GM23338 (cell line): Measurements from ENCODE around the gene TNFRSF6B.

Source experiments
- CREB1 ChIP-seq: fragments of 250-450 bp; sonication (Bioruptor Pico); IDR thresholded peaks from 2 replicates; pipeline ENCODE4 v1.5.0; 2020; ENCODE audit warnings: low read depth, mild to moderate bottlenecking, moderate library complexity
- ETS1 ChIP-seq: IDR thresholded peaks from 2 replicates; pipeline ENCODE4 v1.6.1; 2016; ENCODE audit warnings: antibody characterized with exemption
- EZH2 ChIP-seq: fragments of 200-600 bp; sonication (generic); IDR thresholded peaks from one replicate; pipeline ENCODE4 v1.8.0; 2017; ENCODE audit warnings: antibody characterized with exemption, mild to moderate bottlenecking, low read depth; ENCODE audit not compliant: unreplicated experiment
- EZH2phosphoT487 ChIP-seq: fragments of 200-600 bp; sonication (generic); IDR thresholded peaks from one replicate; pipeline ENCODE4 v1.8.1; 2018; ENCODE audit warnings: antibody characterized with exemption; ENCODE audit not compliant: unreplicated experiment
- JUNB ChIP-seq: IDR thresholded peaks from one replicate; pipeline ENCODE4 v1.6.1; 2016; ENCODE audit warnings: antibody characterized with exemption; ENCODE audit not compliant: unreplicated experiment
- NANOG ChIP-seq: IDR thresholded peaks from 2 replicates; pipeline ENCODE4 v1.6.1; 2016; ENCODE audit warnings: antibody characterized with exemption, borderline replicate concordance
- POLR2AphosphoS5 ChIP-seq: IDR thresholded peaks from 2 replicates; pipeline ENCODE4 v1.6.1; 2016; ENCODE audit warnings: antibody characterized with exemption, low read depth
- REST ChIP-seq: IDR thresholded peaks from one replicate; pipeline ENCODE4 v1.6.1; 2018; ENCODE audit warnings: antibody characterized with exemption; ENCODE audit not compliant: unreplicated experiment
- STAT1 ChIP-seq: IDR thresholded peaks from one replicate; pipeline ENCODE4 v1.6.1; 2016; ENCODE audit warnings: antibody characterized with exemption; ENCODE audit not compliant: unreplicated experiment
- ZNF331 ChIP-seq: fragments of 250-450 bp; sonication (Bioruptor Pico); IDR thresholded peaks from 2 replicates; pipeline ENCODE4 v1.5.0; 2020; ENCODE audit warnings: low read depth, mild to moderate bottlenecking, moderate library complexity
- TF ChIP-seq, protein P1 (sequence below), 2 experiments: fragments of 200-600 bp in 1 of 2; sonication (generic) in 1 of 2; conservative IDR thresholded peaks; 2 replicates each; pipeline versions ENCODE4 v1.5.1 to v1.6.1; 2016 to 2017; ENCODE audit warnings: antibody characterized with exemption in 2 of 2, low read depth in 2 of 2, mild to moderate bottlenecking in 2 of 2, moderate library complexity in 1 of 2

DNA sequence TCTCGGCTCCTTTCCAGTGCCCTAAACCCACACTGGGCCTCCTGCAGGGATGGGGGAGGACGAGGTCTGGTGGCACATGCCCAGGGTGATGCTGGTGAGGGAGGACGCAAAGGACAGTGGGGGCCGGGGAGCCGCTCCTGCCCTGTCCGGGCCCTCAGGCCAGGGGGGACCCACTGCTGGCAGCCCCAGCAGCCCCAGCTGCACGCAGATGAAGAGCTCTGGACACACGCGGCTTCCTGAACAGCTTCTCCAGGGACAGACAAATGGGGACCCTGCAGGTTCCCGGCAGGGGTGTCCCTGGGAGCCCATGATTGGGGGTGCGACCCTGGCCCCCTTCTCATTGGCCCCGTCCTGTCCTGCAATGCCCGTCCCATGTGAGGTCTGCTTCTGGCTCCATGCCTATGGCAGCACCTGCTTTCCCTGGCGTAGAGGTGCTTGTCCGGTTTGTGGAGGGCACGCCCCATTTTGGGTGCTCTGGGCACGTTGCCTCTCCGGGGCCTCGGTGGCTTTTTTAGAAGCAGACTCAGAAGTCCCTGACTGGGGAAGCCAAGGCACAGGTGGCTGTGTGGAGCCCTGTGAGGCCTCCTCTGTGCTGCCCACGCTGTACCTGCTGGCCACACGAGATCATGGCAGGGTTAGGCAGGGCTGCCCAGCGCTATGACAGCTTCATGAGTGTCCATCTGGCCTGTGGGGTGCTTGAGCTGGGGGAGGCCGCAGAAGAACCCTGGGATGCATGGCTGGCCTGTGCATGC, 15.4 kb upstream of the TNFRSF6B start:
- no peak for TF ChIP-seq EZH2
- no peak for TF ChIP-seq REST
- TF ChIP-seq, protein P1, sequence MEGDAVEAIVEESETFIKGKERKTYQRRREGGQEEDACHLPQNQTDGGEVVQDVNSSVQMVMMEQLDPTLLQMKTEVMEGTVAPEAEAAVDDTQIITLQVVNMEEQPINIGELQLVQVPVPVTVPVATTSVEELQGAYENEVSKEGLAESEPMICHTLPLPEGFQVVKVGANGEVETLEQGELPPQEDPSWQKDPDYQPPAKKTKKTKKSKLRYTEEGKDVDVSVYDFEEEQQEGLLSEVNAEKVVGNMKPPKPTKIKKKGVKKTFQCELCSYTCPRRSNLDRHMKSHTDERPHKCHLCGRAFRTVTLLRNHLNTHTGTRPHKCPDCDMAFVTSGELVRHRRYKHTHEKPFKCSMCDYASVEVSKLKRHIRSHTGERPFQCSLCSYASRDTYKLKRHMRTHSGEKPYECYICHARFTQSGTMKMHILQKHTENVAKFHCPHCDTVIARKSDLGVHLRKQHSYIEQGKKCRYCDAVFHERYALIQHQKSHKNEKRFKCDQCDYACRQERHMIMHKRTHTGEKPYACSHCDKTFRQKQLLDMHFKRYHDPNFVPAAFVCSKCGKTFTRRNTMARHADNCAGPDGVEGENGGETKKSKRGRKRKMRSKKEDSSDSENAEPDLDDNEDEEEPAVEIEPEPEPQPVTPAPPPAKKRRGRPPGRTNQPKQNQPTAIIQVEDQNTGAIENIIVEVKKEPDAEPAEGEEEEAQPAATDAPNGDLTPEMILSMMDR (conservative IDR thresholded peaks at IDR 0.05; ENCODE audit: low read depth in 2 of 2): no peak
- TF ChIP-seq EZH2phosphoT487: no peak
- no peak for TF ChIP-seq POLR2AphosphoS5
- TF ChIP-seq NANOG: no peak
- no peak for TF ChIP-seq CREB1 (CRISPR knock-in tag)
- TF ChIP-seq JUNB: no peak
- TF ChIP-seq STAT1: no peak
- no peak for TF ChIP-seq ZNF331 (CRISPR knock-in tag)
- no peak for TF ChIP-seq ETS1
